HepG2 (cell line): ENCODE results near the gene ZNF223. TPM values are rescaled to one million over a fixed set of nuclear protein-coding genes. Genes with fewer than 3 reads are reported as not detected.

Experiments
- HOXD1 ChIP-seq: sonication (generic); formaldehyde crosslinking; IDR thresholded peaks from 2 replicates; pipeline ENCODE4 v1.5.0; 2020; ENCODE audit warnings: missing genetic modification reagents
- IRX3 ChIP-seq: sonication (generic); formaldehyde crosslinking; IDR thresholded peaks from 2 replicates; pipeline ENCODE4 v1.8.1; 2023; ENCODE audit warnings: mild to moderate bottlenecking, low read depth, missing genetic modification reagents, borderline replicate concordance
- MBNL3 ChIP-seq: fragments of 250-450 bp; sonication (Bioruptor Pico); conservative IDR thresholded peaks from 2 replicates; pipeline ENCODE4 v1.8.0; 2022; ENCODE audit warnings: mild to moderate bottlenecking, inconsistent platforms
- NFATC3 ChIP-seq: sonication (generic); formaldehyde crosslinking; IDR thresholded peaks from 2 replicates; pipeline ENCODE4 v1.5.1; 2020; ENCODE audit warnings: mild to moderate bottlenecking, missing genetic modification reagents
- NPAS2 ChIP-seq: sonication (generic); formaldehyde crosslinking; IDR thresholded peaks from 2 replicates; pipeline ENCODE4 v1.8.0; 2022; ENCODE audit warnings: mild to moderate bottlenecking, missing genetic modification reagents, borderline replicate concordance
- POLR2A ChIP-seq, 2 experiments: IDR thresholded peaks; 2 replicates each; pipeline ENCODE4 v1.6.1; 2011; ENCODE audit warnings: low read depth in 2 of 2, low read length in 2 of 2, mild to moderate bottlenecking in 1 of 2, moderate library complexity in 1 of 2; ENCODE audit not compliant: insufficient read depth in 1 of 2
- REXO4 ChIP-seq: sonication (generic); formaldehyde crosslinking; IDR thresholded peaks from 2 replicates; pipeline ENCODE4 v1.8.0; 2022; ENCODE audit warnings: missing genetic modification reagents, mild to moderate bottlenecking, borderline replicate concordance
- ZNF264 ChIP-seq: sonication (generic); formaldehyde crosslinking; IDR thresholded peaks from 2 replicates; pipeline ENCODE4 v1.4.0; 2020; ENCODE audit warnings: missing genetic modification reagents
- ZNF335 ChIP-seq: sonication (generic); formaldehyde crosslinking; IDR thresholded peaks from 2 replicates; pipeline ENCODE4 v1.4.0; 2020; ENCODE audit warnings: missing genetic modification reagents
- ZNF616 ChIP-seq: sonication (generic); formaldehyde crosslinking; IDR thresholded peaks from 2 replicates; pipeline ENCODE4 v1.5.0; 2020; ENCODE audit warnings: low read depth, mild to moderate bottlenecking, missing genetic modification reagents
- ZNF83 ChIP-seq: sonication (generic); formaldehyde crosslinking; IDR thresholded peaks from 2 replicates; pipeline ENCODE4 v1.4.0; 2020; ENCODE audit warnings: missing genetic modification reagents, mild to moderate bottlenecking, borderline replicate concordance
- polyA plus RNA-seq, 8 experiments: library from polyadenylated mRNA; depleted of rRNA in 3 of 8; stranded (reverse) in 7 of 8; unstranded in 1 of 8; fragments of >200 nt; fragmentation: Illumina TruSeq in 4 of 8; extraction: Trizol in 4 of 8; gene quantifications; 2 replicates each; pipeline versions ENCODE4 v1.2.1 to v1.2.3, GENCODE V29; 2011 to 2016; ENCODE audit warnings: low read depth in 4 of 8, missing spikeins in 1 of 8, mixed read lengths in 1 of 8; ENCODE audit not compliant: insufficient read depth in 1 of 8
- total RNA-seq, 5 experiments: library from RNA; depleted of rRNA; stranded (reverse); fragments of >200 nt; fragmentation: Illumina TruSeq; extraction: Trizol; gene quantifications; 2 replicates each; pipeline ENCODE4 v1.2.3, GENCODE V29; 2016; ENCODE audit warnings: low read depth in 1 of 5
- TF ChIP-seq, protein P1 (sequence below): sonication (generic); formaldehyde crosslinking; IDR thresholded peaks from 2 replicates; pipeline ENCODE4 v1.5.0; 2020; ENCODE audit warnings: mild to moderate bottlenecking, missing genetic modification reagents
- TF ChIP-seq, protein P2 (sequence below): sonication (generic); formaldehyde crosslinking; IDR thresholded peaks from 2 replicates; pipeline ENCODE4 v1.4.0; 2020; ENCODE audit warnings: missing genetic modification reagents
- TF ChIP-seq, protein P3 (sequence below), 2 experiments: sonication (generic) in 1 of 2; formaldehyde crosslinking in 1 of 2; IDR thresholded peaks; 2 replicates each; pipeline versions ENCODE4 v1.6.1 to v1.9.0; 2014 to 2022; ENCODE audit warnings: antibody characterized with exemption in 1 of 2, borderline replicate concordance in 1 of 2, inconsistent platforms in 1 of 2, low read depth in 1 of 2, missing genetic modification reagents in 1 of 2
- TF ChIP-seq, protein P4 (sequence below): sonication (generic); formaldehyde crosslinking; IDR thresholded peaks from 2 replicates; pipeline ENCODE4 v1.5.1; 2020; ENCODE audit warnings: missing genetic modification reagents, mild to moderate bottlenecking, borderline replicate concordance

ZNF223 gene
- total and polyA plus RNA-seq, 2 of the 13 experiments (the other 11 are each of a cell fraction or from before 2014, with no cell fraction given), result 2.0 to 4.8 TPM

DNA sequence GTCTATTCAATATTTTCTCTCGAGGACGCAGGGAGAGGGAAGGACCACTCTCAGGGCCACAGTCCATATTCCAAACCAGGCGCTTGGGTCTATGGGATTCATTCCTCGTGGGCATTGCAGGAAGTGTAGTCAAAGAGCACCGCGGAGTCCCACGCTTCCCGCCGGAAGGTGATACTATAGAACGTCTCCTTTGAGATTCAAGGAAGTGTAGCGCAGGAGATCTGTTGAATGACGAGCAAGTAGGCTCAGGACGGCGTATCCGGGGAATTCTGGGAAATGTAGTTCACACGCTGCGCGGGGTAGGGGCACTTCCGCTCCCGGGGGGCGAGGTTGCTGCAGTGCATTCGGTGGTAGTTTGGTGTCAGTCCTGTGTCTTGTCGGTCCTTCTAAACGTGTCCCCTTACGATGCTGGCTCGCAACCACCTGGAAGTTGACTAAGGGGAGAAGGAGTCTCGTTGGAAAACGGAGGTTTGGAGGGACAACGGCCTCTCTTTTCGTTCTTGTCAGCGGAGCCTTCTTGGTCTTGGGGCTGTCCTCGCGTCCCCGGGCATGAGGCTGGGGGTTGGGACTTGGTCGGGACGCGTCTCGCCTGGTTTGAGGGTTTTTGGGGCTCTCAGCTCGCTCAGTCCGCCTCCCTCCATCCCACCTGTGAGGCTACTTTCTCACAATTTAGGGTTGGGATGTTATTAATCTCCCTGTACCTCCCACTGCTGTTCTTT, 20.1 kb downstream of the ZNF223 start, which contains the start of gene ZNF284 (continued):
- TF ChIP-seq REXO4 (CRISPR knock-in tag) (no peak), IRX3 (CRISPR knock-in tag) (no peak), NPAS2 (CRISPR knock-in tag) (no peak), POLR2A (IDR thresholded peaks at IDR 0.05; ENCODE audit: insufficient read depth in 1 of 2, low read depth in 2 of 2, low read length in 2 of 2) (peak; percentile 47 to 80; a peak in 3 of 4 replicates), NFATC3 (CRISPR knock-in tag) (no peak), ZNF616 (no peak), ZNF335 (CRISPR knock-in tag) (peak; percentile 87), ZNF83 (CRISPR knock-in tag) (no peak), MBNL3 (CRISPR knock-in tag) (no peak), HOXD1 (CRISPR knock-in tag) (0 out of 2 replicates have a peak, but pooled peaks have one; percentile 27), ZNF264 (CRISPR knock-in tag) (0 out of 2 replicates have a peak, but pooled peaks have one; percentile 13)
- TF ChIP-seq, protein P1, sequence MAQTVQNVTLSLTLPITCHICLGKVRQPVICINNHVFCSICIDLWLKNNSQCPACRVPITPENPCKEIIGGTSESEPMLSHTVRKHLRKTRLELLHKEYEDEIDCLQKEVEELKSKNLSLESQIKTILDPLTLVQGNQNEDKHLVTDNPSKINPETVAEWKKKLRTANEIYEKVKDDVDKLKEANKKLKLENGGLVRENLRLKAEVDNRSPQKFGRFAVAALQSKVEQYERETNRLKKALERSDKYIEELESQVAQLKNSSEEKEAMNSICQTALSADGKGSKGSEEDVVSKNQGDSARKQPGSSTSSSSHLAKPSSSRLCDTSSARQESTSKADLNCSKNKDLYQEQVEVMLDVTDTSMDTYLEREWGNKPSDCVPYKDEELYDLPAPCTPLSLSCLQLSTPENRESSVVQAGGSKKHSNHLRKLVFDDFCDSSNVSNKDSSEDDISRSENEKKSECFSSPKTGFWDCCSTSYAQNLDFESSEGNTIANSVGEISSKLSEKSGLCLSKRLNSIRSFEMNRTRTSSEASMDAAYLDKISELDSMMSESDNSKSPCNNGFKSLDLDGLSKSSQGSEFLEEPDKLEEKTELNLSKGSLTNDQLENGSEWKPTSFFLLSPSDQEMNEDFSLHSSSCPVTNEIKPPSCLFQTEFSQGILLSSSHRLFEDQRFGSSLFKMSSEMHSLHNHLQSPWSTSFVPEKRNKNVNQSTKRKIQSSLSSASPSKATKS (CRISPR knock-in tag), result no peak
- TF ChIP-seq, protein P2, sequence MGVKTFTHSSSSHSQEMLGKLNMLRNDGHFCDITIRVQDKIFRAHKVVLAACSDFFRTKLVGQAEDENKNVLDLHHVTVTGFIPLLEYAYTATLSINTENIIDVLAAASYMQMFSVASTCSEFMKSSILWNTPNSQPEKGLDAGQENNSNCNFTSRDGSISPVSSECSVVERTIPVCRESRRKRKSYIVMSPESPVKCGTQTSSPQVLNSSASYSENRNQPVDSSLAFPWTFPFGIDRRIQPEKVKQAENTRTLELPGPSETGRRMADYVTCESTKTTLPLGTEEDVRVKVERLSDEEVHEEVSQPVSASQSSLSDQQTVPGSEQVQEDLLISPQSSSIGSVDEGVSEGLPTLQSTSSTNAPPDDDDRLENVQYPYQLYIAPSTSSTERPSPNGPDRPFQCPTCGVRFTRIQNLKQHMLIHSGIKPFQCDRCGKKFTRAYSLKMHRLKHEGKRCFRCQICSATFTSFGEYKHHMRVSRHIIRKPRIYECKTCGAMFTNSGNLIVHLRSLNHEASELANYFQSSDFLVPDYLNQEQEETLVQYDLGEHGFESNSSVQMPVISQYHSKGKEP (CRISPR knock-in tag), result no peak
- TF ChIP-seq, protein P3, sequence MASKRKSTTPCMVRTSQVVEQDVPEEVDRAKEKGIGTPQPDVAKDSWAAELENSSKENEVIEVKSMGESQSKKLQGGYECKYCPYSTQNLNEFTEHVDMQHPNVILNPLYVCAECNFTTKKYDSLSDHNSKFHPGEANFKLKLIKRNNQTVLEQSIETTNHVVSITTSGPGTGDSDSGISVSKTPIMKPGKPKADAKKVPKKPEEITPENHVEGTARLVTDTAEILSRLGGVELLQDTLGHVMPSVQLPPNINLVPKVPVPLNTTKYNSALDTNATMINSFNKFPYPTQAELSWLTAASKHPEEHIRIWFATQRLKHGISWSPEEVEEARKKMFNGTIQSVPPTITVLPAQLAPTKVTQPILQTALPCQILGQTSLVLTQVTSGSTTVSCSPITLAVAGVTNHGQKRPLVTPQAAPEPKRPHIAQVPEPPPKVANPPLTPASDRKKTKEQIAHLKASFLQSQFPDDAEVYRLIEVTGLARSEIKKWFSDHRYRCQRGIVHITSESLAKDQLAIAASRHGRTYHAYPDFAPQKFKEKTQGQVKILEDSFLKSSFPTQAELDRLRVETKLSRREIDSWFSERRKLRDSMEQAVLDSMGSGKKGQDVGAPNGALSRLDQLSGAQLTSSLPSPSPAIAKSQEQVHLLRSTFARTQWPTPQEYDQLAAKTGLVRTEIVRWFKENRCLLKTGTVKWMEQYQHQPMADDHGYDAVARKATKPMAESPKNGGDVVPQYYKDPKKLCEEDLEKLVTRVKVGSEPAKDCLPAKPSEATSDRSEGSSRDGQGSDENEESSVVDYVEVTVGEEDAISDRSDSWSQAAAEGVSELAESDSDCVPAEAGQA (IDR thresholded peaks at IDR 0.05; ENCODE audit: low read depth), result peak; percentile 71; the same call in 1 of the 2 replicates
- TF ChIP-seq, protein P3 (CRISPR knock-in tag; IDR thresholded peaks at IDR 0.05; ENCODE audit: borderline replicate concordance), result no peak
- TF ChIP-seq, protein P4, sequence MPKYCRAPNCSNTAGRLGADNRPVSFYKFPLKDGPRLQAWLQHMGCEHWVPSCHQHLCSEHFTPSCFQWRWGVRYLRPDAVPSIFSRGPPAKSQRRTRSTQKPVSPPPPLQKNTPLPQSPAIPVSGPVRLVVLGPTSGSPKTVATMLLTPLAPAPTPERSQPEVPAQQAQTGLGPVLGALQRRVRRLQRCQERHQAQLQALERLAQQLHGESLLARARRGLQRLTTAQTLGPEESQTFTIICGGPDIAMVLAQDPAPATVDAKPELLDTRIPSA (CRISPR knock-in tag), result no peak
